Astrocyte of the cerebellum (primary cell): ENCODE data around the gene ATG9B.

Experiments used
- DNase-seq: peaks from one replicate; pipeline ENCODE4 v3.0.0-alpha.2; 2011; ENCODE audit warnings: low read depth
- H3K4me3 ChIP-seq: 2 replicates; pipeline ENCODE4 v1.5.1; 2011; ENCODE audit warnings: mild to moderate bottlenecking, low read depth, low read length, moderate library complexity
- CTCF ChIP-seq: IDR thresholded peaks from 2 replicates; pipeline ENCODE4 v1.5.1; 2012; ENCODE audit warnings: low read length, low read depth, moderate library complexity, mild to moderate bottlenecking; ENCODE audit errors: missing control alignments
- in situ Hi-C: cut with HindIII; loops from 2 replicates; pipeline ENCODE4 v1.10.0; 2017; ENCODE audit warnings: low sequenced_read_pairs

The ATG9B gene

DNA sequence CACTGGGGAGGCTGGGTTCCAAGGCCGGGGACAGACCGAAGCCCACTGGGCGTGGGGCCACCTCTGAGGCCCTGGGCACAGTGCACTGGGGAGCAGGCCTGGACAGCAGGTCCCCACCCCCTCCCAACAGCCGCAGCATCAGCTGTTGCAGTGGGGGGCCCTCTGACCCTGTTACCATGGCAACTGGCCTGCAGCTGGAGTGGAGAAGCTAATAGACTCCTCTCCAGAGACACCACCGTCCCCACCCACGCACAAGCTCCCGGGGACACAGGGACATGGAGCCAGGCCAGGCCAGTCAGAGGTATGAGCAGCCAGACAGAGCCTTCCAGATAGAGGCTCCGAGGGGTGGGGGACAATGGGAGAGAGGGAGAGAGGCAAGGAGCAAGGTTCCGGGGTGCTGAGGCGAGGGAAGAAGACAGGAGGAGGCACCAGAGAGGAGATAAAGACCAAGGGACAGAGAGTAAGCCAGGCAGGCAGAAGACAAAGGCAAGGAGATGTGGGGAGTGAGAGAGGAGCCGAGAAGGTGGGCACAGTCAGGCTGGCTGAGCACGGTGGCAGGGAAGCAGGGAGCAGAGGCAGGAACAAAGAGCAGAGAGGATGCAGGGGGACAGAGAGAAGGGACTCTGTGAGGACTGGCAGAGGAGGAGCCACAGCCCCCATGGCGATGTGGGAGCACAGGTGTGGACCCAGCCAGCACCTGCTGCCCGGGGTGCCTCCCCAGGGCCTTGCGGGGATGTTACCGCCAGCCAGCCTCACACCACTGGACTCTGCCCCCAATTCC lies 52.9 kb downstream of the ATG9B start:
- DNase-seq, result no peak
- H3K4me3 ChIP-seq, result no peak overlapping the region
- TF ChIP-seq CTCF, result no peak
- in situ Hi-C loops, result no loop called here

GRCh38 chr7:150970424-150970823 lies 53.9 kb downstream of the ATG9B start:
- in situ Hi-C loops, result no loop called here
- no peak for DNase-seq
- TF ChIP-seq CTCF, result no peak
- no peak overlapping the region for H3K4me3 ChIP-seq

- no peak for TF ChIP-seq CTCF
- in situ Hi-C loops, result no loop called here
- no peak overlapping the region for H3K4me3 ChIP-seq
- DNase-seq, result no peak
Observed at GRCh38 chr7:150969475-150969874, 54.8 kb downstream of the ATG9B start.

- in situ Hi-C loops, result no loop called here
- no peak for DNase-seq
- no peak for TF ChIP-seq CTCF
- no peak overlapping the region for H3K4me3 ChIP-seq
Observed at GRCh38 chr7:150968734-150969372, 55.4 kb downstream of the ATG9B start.

- DNase-seq, result no peak
- in situ Hi-C loops, result no loop called here
- H3K4me3 ChIP-seq, result no peak overlapping the region
- TF ChIP-seq CTCF, result no peak
Observed at GRCh38 chr7:150968056-150968733, 56.1 kb downstream of the ATG9B start.

DNA sequence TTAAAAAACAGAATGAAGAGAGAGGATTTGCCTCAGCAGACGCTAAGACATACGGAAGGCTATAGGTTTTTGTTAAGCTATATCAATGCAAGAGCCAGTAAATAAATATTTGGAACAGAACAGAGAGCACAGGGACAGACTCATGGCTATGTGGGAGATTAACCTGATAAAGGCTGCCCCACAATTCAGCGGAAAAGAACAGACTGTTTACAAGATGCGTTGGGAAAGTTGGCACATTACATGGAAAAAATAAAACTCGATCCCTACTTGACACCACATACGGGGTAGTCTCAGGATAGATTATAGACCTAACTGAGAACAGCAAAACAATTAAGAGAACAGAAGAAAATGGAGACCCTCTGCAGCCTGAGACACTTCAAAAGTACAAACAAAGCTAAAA lies 56.9 kb downstream of the ATG9B start:
- DNase-seq, result no peak
- in situ Hi-C loops, result no loop called here
- TF ChIP-seq CTCF, result no peak
- no peak overlapping the region for H3K4me3 ChIP-seq
